ENCODE results near the gene CCM2.

GRCh38 chr7:45031829-45032228 lies 31.8 kb downstream of the CCM2 start:
- TF ChIP-seq CTCF (IDR thresholded peaks at IDR 0.05) (no peak), POLR2A (IDR thresholded peaks at IDR 0.05) (no peak)
